Measurements from ENCODE around the gene REXO5. TPM values are rescaled to one million over a fixed set of nuclear protein-coding genes. Genes with fewer than 3 reads are reported as not detected.

REXO5 gene
- total and polyA plus RNA-seq, 2 donors (not counting 3 experiments of a cell fraction or from before 2014, with no cell fraction given): 2.3 to 11.5 TPM

DNA sequence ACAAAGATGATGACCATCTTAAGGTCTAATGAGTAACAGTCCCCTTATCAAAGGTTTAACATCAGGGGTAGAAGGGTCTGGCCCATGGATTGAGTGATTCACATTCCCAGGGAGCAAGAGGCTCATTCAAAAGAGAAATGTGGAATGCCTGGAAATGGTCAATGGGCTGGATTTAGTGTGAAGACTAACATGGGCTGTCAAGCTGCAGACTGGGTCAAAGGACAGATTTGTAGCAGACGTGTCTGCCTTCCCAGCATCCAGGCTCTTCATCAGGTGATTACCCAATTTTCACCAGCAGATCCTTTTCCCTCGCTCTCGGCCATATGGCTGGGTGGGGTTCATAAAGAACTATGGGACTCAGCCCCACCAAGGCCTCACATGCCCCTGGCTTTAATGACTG lies 67.0 kb downstream of the REXO5 start:
- TF ChIP-seq FOS (IDR thresholded peaks at IDR 0.05; ENCODE audit: borderline replicate concordance, insufficient read depth, low read length): no peak
- no peak for TF ChIP-seq POLR2A (IDR thresholded peaks at IDR 0.05; ENCODE audit: low read depth, low read length)
- ChIA-PET CTCF (interaction anchor here (1.4 kb wide), 1 partner anchor 19 kb away, joined by 5 read pairs; no protein-coding TSS in a partner anchor), POLR2A (no interaction called here)
- H3K4me1 ChIP-seq (ENCODE audit: control insufficient read depth, extremely low read depth, insufficient read depth, low read length): peaks cover 40% of the 10 kb centered on the region
- H3K9ac ChIP-seq (replicated peaks; ENCODE audit: extremely low read depth, insufficient read depth, low read length): no peak overlapping the region
- no peaks in the 10 kb centered on the region for H3K9me1 ChIP-seq (replicated peaks; ENCODE audit: control insufficient read depth, extremely low read depth, insufficient read depth, low read length)
- H4K20me1 ChIP-seq (replicated peaks; ENCODE audit: control insufficient read depth, extremely low read depth, insufficient read depth, low read length): peaks cover 5% of the 10 kb centered on the region
- H3K9me3 ChIP-seq (replicated peaks; ENCODE audit: control insufficient read depth, insufficient read depth, low read length): no peaks in the 10 kb centered on the region
- no peak for DNase-seq (ENCODE audit: low read depth, low spot score)
- H2AFZ ChIP-seq (ENCODE audit: low read depth, low read length): no peak overlapping the region
- H3K4me2 ChIP-seq (ENCODE audit: insufficient read depth, low read length): no peak overlapping the region
- peaks cover 2 to 6% of the 10 kb centered on the region in 2 experiments for H3K36me3 ChIP-seq (ENCODE audit: control insufficient read depth in 2 of 2, extremely low read depth in 1 of 2, insufficient read depth in 2 of 2, low read length in 2 of 2)
- intact Hi-C loops (cut with micrococcal nuclease) (no loop called here), dilution Hi-C loops (cut with MboI; ENCODE audit: extremely low pct_ligation_motif_present, low sequenced_read_pairs) (no loop called here)
- BruUV-seq (replicated peaks): no TSS peak
- no peak overlapping the region for H3K27ac ChIP-seq (ENCODE audit: insufficient read depth, low read depth, low read length)
- H3K27me3 ChIP-seq (ENCODE audit: control insufficient read depth in 2 of 2, insufficient read depth in 2 of 2, low read length in 2 of 2): no peaks in the 10 kb centered on the region
- peaks cover 92% of the 10 kb centered on the region for H3K79me2 ChIP-seq (ENCODE audit: control insufficient read depth, insufficient read depth, low read length)
- H3K4me3 ChIP-seq (replicated peaks in 1 of 3; ENCODE audit: insufficient read depth in 1 of 3, low read depth in 1 of 3, low read length in 3 of 3): no peak overlapping the region
- no peak for FAIRE-seq

DNA sequence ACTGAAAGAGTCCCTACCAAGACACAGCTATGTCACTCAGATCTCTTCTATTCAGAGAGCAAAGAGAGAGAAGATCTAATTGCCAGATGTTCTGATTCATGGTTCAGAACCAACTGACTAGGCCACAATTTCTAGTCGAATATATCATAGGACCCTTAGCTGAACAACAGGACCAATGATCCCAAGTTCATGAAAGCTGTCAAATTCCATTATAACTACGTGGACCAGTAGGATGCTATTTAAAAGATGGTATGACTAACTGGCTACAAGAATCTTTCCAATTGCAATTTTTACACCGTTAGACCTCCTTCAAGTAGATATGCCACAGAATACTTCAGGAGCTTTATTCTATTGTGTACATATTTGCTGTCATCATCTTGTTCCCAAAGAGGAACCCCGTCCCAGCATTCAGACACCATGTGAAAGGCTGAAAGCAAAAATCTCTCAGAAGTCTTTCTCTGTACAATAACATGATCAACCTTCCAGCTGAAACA lies 67.8 kb downstream of the REXO5 start:
- CTCF ChIA-PET: interaction anchor here (0.9 to 2.0 kb wide), 5 partner anchors 8 to 24 kb away, joined by 3 to 9 read pairs (median 4); no protein-coding TSS in a partner anchor
- FAIRE-seq: no peak
- Histone ChIP-seq H2AFZ (ENCODE audit: low read depth, low read length) (no peak overlapping the region), H3K27me3 (ENCODE audit: control insufficient read depth in 2 of 2, insufficient read depth in 2 of 2, low read length in 2 of 2) (no peaks in the 10 kb centered on the region), H3K9me1 (replicated peaks; ENCODE audit: control insufficient read depth, extremely low read depth, insufficient read depth, low read length) (no peaks in the 10 kb centered on the region), H3K4me2 (ENCODE audit: insufficient read depth, low read length) (no peak overlapping the region), H3K79me2 (ENCODE audit: control insufficient read depth, insufficient read depth, low read length) (peaks cover 92% of the 10 kb centered on the region), H3K9me3 (replicated peaks; ENCODE audit: control insufficient read depth, insufficient read depth, low read length) (no peaks in the 10 kb centered on the region), H3K9ac (replicated peaks; ENCODE audit: extremely low read depth, insufficient read depth, low read length) (no peak overlapping the region), H3K27ac (ENCODE audit: insufficient read depth, low read depth, low read length) (no peak overlapping the region), H3K36me3 (ENCODE audit: control insufficient read depth in 2 of 2, extremely low read depth in 1 of 2, insufficient read depth in 2 of 2, low read length in 2 of 2) (peaks cover 2 to 7% of the 10 kb centered on the region in 2 experiments), H3K4me1 (ENCODE audit: control insufficient read depth, extremely low read depth, insufficient read depth, low read length) (peaks cover 40% of the 10 kb centered on the region), H3K4me3 (replicated peaks in 1 of 3; ENCODE audit: insufficient read depth in 1 of 3, low read depth in 1 of 3, low read length in 3 of 3) (no peak overlapping the region), H4K20me1 (replicated peaks; ENCODE audit: control insufficient read depth, extremely low read depth, insufficient read depth, low read length) (peaks cover 5% of the 10 kb centered on the region)
- POLR2A ChIA-PET: no interaction called here
- BruUV-seq (replicated peaks): no TSS peak
- DNase-seq (ENCODE audit: low read depth, low spot score): no peak
- TF ChIP-seq POLR2AphosphoS5 (IDR thresholded peaks at IDR 0.05; ENCODE audit: insufficient read depth, low read depth, low read length) (no peak), POLR2A (IDR thresholded peaks at IDR 0.05; ENCODE audit: low read depth, low read length) (no peak)
- dilution Hi-C loops (cut with MboI; ENCODE audit: extremely low pct_ligation_motif_present, low sequenced_read_pairs) (no loop called here), intact Hi-C loops (cut with micrococcal nuclease) (no loop called here)

Measured in endothelial cell of umbilical vein (primary cell).